HEK293 (cell line): ENCODE results near the gene PLEKHH3.

Source experiments
- SALL2 ChIP-seq: fragments of 450-650 bp; formaldehyde crosslinking; IDR thresholded peaks from 2 replicates; pipeline ENCODE4 v1.5.0; 2017; ENCODE audit warnings: missing biosample characterization, mild to moderate bottlenecking, missing genetic modification characterization, borderline replicate concordance
- ZNF121 ChIP-seq: fragments of 450-650 bp; formaldehyde crosslinking; IDR thresholded peaks from 2 replicates; pipeline ENCODE4 v1.5.1; 2016; ENCODE audit warnings: missing biosample characterization, missing genetic modification characterization
- TF ChIP-seq, protein P1 (sequence below): fragments of 450-650 bp; formaldehyde crosslinking; IDR thresholded peaks from 2 replicates; pipeline ENCODE4 v1.5.1; 2016; ENCODE audit warnings: missing biosample characterization, missing genetic modification characterization

DNA sequence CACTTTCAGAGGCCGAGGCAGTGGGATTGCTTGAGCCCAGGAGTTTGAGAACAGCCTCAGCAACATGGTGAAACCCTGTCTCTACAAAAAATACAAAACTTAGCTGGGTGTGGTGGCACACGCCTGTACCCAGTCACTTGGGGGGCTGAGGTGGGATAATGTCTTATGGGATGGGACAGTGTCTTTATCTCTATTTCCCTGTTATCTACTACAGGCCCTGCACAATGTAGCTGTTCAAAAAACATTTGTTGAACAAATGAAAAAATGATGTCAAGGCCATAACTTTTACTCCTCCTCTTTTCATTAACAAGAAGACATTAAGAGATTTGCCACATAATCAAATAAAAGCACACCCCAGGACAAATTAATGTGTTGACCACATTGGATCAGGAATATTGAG lies 53.5 kb downstream of the PLEKHH3 start:
- TF ChIP-seq SALL2 (tag by site-specific recombination) (no peak), ZNF121 (no peak)
- TF ChIP-seq, protein P1, sequence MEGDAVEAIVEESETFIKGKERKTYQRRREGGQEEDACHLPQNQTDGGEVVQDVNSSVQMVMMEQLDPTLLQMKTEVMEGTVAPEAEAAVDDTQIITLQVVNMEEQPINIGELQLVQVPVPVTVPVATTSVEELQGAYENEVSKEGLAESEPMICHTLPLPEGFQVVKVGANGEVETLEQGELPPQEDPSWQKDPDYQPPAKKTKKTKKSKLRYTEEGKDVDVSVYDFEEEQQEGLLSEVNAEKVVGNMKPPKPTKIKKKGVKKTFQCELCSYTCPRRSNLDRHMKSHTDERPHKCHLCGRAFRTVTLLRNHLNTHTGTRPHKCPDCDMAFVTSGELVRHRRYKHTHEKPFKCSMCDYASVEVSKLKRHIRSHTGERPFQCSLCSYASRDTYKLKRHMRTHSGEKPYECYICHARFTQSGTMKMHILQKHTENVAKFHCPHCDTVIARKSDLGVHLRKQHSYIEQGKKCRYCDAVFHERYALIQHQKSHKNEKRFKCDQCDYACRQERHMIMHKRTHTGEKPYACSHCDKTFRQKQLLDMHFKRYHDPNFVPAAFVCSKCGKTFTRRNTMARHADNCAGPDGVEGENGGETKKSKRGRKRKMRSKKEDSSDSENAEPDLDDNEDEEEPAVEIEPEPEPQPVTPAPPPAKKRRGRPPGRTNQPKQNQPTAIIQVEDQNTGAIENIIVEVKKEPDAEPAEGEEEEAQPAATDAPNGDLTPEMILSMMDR = no peak
